GM19372 (cell line): ENCODE data around the gene AHNAK.
"Not testable (repeated sequence)": the region's sequence is repeated elsewhere in the genome, so short reads cannot be mapped to it uniquely, and the experiment has no call there.

Experiments
- ATAC-seq: cut with Tn5 transposase; IDR thresholded peaks from one replicate; pipeline ENCODE4 v1.9.1; 2021; ENCODE audit warnings: mild to moderate bottlenecking, low read depth, moderate library complexity; ENCODE audit not compliant: unreplicated experiment

The AHNAK gene

DNA sequence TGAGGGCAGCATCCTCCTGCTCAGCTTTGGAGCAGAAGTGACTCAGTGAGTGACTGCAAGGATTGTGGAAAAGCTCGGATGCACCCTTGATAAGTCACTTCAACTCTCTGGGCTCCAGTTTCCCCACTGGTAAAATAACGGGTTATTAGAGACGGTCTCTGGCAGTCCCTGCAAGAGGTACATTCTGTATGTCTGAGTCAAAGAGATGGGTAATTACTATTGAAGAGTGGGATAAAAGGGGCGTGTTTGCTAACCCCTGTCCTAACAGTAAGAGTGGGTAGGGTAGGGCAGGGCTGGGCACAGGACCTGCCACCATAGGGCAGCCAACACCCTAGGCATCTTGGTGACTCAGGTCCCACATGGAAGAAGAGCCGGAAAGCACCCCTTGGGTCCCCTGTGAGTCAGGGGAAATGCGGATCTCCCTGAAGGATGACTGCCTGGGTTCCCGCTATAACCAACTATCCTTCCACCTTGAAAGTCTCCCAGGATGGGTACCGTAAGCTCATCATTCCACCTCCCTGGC is 7.3 kb upstream of the AHNAK start:
- no peak for ATAC-seq

DNA sequence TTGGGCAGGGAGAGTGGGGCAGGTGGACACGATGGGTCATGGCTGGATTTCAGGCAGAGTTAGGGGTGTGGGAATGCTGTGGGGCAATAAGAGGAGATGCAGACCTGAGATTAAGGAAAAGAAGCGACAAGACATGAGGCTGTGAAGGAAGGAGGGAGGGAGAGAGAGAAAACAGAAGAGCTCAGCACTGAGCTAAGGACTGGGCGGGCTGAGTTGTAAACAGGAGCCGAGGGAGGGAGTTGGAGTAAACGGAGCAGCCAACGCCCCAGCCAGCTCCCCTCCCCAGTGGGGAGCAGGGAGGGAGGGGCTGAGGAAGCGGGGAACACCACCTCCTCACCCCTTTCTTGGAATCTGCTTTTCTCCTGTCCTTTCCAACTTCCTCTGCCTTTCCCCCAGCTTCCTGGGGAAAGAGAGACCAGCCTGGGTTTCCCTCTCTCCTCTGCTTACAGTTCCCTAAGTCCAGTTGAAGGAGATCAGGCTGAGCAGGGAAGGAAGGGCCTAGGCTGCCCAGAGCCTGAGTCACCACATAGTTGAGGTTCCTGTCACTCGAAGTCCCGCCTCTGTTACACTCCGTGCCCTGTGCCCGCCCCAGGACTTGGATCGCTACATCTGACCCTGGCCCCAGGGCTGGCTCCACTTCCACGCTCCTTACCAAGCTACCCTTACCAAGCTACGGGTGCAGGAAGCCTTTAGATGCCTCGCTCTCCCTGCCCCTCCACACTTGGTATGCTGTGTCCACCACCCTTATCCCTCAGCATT is 6.7 kb upstream of the AHNAK start:
- no peak for ATAC-seq

- ATAC-seq: no peak
Observed at GRCh38 chr11:62552485-62553079, 6.0 kb upstream of the AHNAK start.

- ATAC-seq: not testable (repeated sequence)
Observed at GRCh38 chr11:62550478-62550877, 3.9 kb upstream of the AHNAK start.

- ATAC-seq: no peak
Observed at GRCh38 chr11:62548545-62549335, 2.1 kb upstream of the AHNAK start.

GRCh38 chr11:62547691-62548281 is 1.2 kb upstream of the AHNAK start:
- no peak for ATAC-seq

- ATAC-seq: no peak
Observed at GRCh38 chr11:62546929-62547625, 471 bp upstream of the AHNAK start.

DNA sequence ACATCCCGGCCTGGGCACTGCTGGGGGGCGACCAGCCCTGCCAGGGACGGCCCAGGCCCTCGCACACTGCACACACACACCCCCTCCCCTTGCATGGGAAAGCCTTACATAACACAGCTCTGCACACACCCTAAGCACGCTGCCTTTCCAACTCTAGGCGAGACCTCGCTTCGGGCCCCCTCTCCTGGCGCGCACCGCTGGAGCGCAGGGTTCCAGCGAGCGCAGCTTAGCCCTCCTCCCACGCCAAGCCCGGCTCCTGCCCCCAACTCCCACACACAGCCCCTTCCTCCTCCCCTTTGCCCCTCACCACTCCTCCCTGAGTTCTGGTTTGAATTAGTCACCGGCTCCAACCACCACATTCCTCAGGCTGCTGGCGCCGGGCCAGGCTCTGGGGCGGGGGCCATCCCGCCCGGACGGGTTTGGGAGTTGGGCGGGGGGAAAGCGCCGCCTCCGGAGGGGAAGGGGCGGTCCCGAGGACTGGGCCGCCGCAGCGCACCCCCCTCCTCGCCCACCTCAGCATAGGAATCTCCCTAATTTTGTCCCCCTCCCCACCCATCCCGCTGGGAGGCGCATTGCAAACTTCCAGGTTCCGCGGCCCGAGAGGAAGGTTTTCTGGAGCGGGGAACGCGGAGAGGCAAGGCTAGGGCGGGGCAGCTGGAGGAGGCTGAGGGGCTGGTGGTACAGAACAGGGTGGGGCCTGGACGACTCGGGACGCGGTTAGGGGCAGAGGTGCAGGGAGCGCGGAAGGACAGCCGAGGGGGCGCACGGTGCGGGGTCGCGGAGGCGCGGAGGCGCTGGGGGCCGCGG is 966 bp downstream of the AHNAK start:
- no peak for ATAC-seq

DNA sequence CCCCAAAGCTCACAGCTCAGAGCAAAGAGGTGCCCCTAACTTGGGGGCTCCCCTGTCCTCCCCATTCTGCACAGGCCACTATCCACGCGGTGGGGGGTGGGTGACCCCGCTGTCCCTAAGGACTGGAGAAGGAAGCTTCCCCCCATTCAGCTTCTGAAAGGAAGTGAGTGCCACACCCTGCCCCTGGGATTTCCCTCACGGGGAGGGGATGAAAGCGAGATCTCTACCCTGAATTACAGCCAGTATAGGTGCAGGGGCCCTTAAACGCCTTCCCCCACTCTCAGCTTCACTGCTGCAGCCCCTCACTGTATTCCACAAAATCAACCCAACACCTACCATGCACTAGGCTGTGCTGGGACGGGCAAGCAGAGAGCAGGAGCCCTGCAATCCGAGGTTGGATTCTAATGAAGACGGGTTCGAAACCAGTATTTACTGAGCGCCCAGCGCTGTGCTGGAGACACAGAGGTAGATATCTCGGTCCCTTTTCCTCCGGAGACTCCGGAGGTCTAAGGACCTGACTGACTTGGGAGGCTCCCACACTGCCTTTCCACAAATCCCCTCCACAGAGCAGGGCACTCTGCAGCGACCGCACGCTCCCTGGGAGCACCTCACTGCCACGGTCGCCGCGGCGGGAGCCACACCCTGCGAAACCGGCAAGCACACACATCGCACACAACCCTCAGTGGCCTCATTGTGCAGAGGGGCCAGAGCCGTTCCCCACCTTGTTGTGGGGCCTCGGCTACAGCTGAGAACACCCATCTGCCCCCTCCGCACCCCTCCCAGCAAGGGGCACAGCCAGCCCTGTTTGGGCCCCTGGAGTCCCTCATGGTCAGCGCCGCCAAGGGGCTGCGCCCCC is 1.8 kb downstream of the AHNAK start:
- no peak for ATAC-seq

- ATAC-seq: no peak
Observed at GRCh38 chr11:62543680-62544444, 2.7 kb downstream of the AHNAK start.

DNA sequence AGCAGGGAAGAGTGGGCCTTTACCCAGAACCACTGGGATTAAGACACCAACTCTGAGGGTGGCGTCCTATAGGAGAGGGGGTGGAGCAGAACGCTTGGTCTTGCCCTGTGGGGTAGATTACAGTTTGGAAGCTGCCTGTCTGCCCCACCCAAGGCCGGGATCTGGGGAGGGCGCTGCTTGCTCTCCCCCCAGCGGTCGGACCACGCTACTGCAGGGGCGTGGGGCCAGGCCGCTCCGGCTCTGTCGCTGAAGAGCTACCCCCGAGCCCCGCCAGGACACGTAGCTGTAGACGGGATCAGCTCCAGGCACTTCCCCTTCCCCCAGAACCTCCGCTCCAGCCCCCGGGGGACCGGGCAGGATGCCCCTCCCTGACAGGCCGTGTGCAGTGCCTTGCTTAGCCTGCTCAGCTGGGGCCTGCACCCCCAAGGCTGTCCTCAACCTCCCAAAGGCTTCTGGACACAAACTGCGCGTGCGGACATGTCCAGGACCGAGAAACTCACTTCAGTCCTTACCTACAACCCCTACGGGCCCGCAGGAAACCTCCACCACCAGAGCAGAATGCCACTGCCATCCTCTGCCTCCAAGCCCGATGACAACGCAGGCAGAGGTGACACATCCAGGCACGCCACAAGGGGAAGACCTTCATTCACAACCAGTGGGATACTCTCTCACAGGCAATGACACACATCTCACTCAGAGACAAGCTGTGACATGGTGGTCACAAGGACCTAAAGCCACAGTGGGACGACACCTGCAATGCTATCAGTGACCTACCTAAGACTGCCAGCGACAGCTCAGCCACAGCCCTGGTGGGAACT is 3.6 kb downstream of the AHNAK start:
- ATAC-seq: no peak

- ATAC-seq: no peak
Observed at GRCh38 chr11:62542111-62542745, 4.4 kb downstream of the AHNAK start.

DNA sequence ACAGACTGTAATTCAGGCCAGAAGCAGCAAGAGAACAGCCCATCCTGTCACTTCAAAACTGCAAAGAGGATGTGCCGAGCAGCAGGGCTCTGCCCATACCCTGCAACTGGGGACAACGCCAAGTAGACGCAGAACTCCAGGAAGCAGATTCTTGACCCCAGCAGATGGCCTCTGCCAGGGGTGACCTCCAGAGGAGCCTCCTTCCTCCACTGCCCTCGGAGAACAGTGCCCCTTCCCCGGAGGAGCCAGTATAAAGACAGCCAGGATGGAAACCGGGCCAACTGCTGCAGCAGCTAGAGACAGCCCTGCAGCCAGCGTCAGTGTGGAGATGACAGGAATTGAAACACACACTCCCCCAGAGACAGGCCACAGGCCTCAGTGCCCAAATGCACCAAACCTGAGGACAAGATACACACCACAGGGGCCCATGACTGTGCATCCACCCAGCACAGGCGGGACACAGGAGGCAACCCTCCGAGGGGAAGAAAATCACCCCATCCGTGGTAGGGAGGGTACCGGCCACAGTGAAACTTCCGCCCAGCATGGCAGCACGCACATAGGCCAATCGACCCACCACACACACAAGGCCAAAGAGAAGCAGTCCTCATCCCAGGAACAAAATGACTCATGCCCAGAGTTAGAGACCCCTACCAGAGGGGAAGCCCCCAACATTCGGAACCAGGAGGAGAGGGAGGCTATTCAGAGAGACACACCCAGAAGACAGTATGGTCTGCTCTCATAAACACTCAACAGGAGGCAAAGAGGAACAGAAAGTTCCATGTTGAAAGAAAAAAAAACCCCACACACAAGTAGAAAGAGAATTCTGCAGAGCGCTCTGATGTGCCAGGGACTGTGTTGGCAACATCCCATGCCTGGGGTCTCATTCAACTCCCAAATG is 5.6 kb downstream of the AHNAK start:
- ATAC-seq: peak; percentile 50

GRCh38 chr11:62539238-62539925 is 7.2 kb downstream of the AHNAK start:
- ATAC-seq: no peak
